Stomach (tissue), 4 donors: ENCODE results near the gene LIN52.

Source experiments
- EP300 ChIP-seq: sonication (generic); formaldehyde crosslinking; IDR thresholded peaks from one replicate; pipeline ENCODE4 v1.6.1; 2017; ENCODE audit warnings: antibody characterized with exemption
- POLR2A ChIP-seq, 4 donors: fragments of 450-650 bp; IDR thresholded peaks; one replicate each; pipeline ENCODE4 v1.6.1; 2016; ENCODE audit warnings: antibody characterized with exemption in 4 of 4, control low read depth in 2 of 4, mild to moderate bottlenecking in 1 of 4, moderate library complexity in 1 of 4
- POLR2AphosphoS5 ChIP-seq, 3 donors: sonication (generic); formaldehyde crosslinking; IDR thresholded peaks; one replicate each; pipeline ENCODE4 v1.6.1; 2016; ENCODE audit warnings: antibody characterized with exemption in 3 of 3
- TF ChIP-seq, protein P1 (sequence below), 7 experiments: fragments of 450-650 bp in 4 of 7; fragments of 200-600 bp in 3 of 7; sonication (generic) in 3 of 7; IDR thresholded peaks; one replicate each; pipeline ENCODE4 v1.5.1; 2016 to 2019; ENCODE audit warnings: antibody characterized with exemption in 7 of 7, control low read depth in 2 of 7, mild to moderate bottlenecking in 1 of 7

DNA sequence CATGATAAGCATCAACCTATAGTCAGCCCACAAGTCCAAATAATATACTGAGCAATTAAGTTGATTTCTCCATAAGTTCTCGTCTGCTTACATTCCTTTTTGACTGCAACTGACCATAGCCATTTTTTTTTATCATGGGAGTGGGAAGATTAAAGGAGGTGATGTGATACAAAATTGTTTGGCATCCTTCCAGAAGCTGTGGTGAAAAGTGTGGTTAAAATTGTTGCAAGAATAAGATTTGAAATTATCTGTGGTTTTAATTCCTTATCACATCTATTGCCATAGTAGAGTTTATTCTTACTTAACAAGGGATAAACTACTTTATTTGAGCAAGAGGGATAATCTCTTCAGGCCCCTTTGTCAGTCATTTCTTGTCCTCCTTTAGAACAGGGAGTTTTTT lies 50.7 kb downstream of the LIN52 start:
- no peak for TF ChIP-seq EP300
- TF ChIP-seq, protein P1, sequence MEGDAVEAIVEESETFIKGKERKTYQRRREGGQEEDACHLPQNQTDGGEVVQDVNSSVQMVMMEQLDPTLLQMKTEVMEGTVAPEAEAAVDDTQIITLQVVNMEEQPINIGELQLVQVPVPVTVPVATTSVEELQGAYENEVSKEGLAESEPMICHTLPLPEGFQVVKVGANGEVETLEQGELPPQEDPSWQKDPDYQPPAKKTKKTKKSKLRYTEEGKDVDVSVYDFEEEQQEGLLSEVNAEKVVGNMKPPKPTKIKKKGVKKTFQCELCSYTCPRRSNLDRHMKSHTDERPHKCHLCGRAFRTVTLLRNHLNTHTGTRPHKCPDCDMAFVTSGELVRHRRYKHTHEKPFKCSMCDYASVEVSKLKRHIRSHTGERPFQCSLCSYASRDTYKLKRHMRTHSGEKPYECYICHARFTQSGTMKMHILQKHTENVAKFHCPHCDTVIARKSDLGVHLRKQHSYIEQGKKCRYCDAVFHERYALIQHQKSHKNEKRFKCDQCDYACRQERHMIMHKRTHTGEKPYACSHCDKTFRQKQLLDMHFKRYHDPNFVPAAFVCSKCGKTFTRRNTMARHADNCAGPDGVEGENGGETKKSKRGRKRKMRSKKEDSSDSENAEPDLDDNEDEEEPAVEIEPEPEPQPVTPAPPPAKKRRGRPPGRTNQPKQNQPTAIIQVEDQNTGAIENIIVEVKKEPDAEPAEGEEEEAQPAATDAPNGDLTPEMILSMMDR (IDR thresholded peaks at IDR 0.05): no peak
- no peak for TF ChIP-seq POLR2AphosphoS5 (IDR thresholded peaks at IDR 0.05)
- no peak for TF ChIP-seq POLR2A (IDR thresholded peaks at IDR 0.05)
